Loucy (cell line): ENCODE data around the gene CLNK.

Source experiments
- CTCF ChIP-seq: fragments of 200-600 bp; sonication (generic); conservative IDR thresholded peaks from 2 replicates; pipeline ENCODE4 v1.5.1; 2014; ENCODE audit warnings: mild to moderate bottlenecking, antibody characterized with exemption, low read length
- EZH2phosphoT487 ChIP-seq: fragments of 200-600 bp; IDR thresholded peaks from 2 replicates; pipeline ENCODE4 v1.6.1; 2018; ENCODE audit warnings: antibody characterized with exemption, mild to moderate bottlenecking, moderate library complexity, borderline replicate concordance

GRCh38 chr4:10694828-10695209 lies 10.3 kb upstream of the CLNK start:
- TF ChIP-seq CTCF: no peak
- TF ChIP-seq EZH2phosphoT487: no peak
